Measurements from ENCODE around the gene FBXL13.

DNA sequence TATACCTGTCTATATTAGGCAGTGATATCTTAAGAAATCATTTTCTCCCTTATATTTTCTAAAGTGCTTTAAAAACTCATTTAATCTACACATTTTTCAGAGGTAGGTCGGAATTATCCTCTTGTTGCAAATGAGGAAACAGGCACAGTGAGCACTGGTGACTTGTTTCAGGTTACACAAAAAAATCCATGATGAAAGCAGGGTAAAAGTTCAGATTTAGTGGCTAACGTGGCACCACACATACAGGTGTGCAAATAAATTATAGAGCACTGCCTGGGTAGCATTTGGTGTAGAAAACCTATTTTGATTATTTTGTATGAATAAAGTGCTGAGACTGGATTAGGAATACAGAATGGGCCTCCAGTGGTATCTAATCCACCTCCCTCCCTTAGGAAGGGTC lies 26.9 kb upstream of the FBXL13 start:
- TF ChIP-seq, protein P1, sequence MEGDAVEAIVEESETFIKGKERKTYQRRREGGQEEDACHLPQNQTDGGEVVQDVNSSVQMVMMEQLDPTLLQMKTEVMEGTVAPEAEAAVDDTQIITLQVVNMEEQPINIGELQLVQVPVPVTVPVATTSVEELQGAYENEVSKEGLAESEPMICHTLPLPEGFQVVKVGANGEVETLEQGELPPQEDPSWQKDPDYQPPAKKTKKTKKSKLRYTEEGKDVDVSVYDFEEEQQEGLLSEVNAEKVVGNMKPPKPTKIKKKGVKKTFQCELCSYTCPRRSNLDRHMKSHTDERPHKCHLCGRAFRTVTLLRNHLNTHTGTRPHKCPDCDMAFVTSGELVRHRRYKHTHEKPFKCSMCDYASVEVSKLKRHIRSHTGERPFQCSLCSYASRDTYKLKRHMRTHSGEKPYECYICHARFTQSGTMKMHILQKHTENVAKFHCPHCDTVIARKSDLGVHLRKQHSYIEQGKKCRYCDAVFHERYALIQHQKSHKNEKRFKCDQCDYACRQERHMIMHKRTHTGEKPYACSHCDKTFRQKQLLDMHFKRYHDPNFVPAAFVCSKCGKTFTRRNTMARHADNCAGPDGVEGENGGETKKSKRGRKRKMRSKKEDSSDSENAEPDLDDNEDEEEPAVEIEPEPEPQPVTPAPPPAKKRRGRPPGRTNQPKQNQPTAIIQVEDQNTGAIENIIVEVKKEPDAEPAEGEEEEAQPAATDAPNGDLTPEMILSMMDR (IDR thresholded peaks at IDR 0.05), result no peak
- TF ChIP-seq POLR2A (IDR thresholded peaks at IDR 0.05), result no peak
